Suprapubic skin (tissue), 4 donors: ENCODE results near the gene DLG3. TPM values are rescaled to one million over a fixed set of nuclear protein-coding genes. Genes with fewer than 3 reads are reported as not detected.

Experiments
- DNase-seq, 2 donors: peaks; one replicate each; pipeline ENCODE4 v3.0.0-alpha.2; 2019; ENCODE audit warnings: low spot score in 2 of 2
- H3K27ac ChIP-seq: fragments of 200-600 bp; sonication (generic); one replicate; pipeline ENCODE4 v1.5.1; 2019
- H3K27me3 ChIP-seq: fragments of 200-600 bp; sonication (generic); one replicate; pipeline ENCODE4 v1.5.1; 2019
- H3K36me3 ChIP-seq: fragments of 200-600 bp; sonication (generic); one replicate; pipeline ENCODE4 v1.5.1; 2019
- H3K4me1 ChIP-seq: fragments of 200-600 bp; sonication (generic); one replicate; pipeline ENCODE4 v1.5.1; 2019
- H3K4me3 ChIP-seq: fragments of 200-600 bp; sonication (generic); one replicate; pipeline ENCODE4 v1.5.1; 2019; ENCODE audit warnings: mild to moderate bottlenecking
- H3K9me3 ChIP-seq: fragments of 200-600 bp; sonication (generic); one replicate; pipeline ENCODE4 v1.5.1; 2019
- CTCF ChIP-seq, 2 donors: fragments of 200-600 bp in 1 of 2; fragments of 450-650 bp in 1 of 2; sonication (generic) in 1 of 2; IDR thresholded peaks; one replicate each; pipeline ENCODE4 v1.5.1; 2016 to 2019; ENCODE audit warnings: antibody characterized with exemption in 2 of 2, mild to moderate bottlenecking in 1 of 2, moderate library complexity in 1 of 2
- EP300 ChIP-seq: sonication (generic); formaldehyde crosslinking; IDR thresholded peaks from one replicate; pipeline ENCODE4 v1.6.1; 2017; ENCODE audit warnings: antibody characterized with exemption
- POLR2A ChIP-seq, 2 donors: fragments of 450-650 bp; IDR thresholded peaks; one replicate each; pipeline ENCODE4 v1.6.1; 2017; ENCODE audit warnings: antibody characterized with exemption in 2 of 2, mild to moderate bottlenecking in 2 of 2, moderate library complexity in 2 of 2
- POLR2AphosphoS5 ChIP-seq, 3 donors: sonication (generic); formaldehyde crosslinking; IDR thresholded peaks; one replicate each; pipeline ENCODE4 v1.6.1; 2017; ENCODE audit warnings: antibody characterized with exemption in 3 of 3
- WGBS: methylation state at CpG from one replicate; pipeline ENCODE4 v1.1.5; 2018; 5-methylcytosine and 5-hydroxymethylcytosine counted together
- total RNA-seq, 4 donors: library from RNA; depleted of rRNA; stranded (reverse); fragments of >200 nt; gene quantifications; one replicate each; pipeline ENCODE4 v1.1.0, GENCODE V29; 2016

DLG3 gene
- total RNA-seq, 4 donors from 2014 or later = 12.8 to 42.1 (median 26.7) TPM

GRCh38 chrX:70442224-70442623 is 2.4 kb upstream of the DLG3 start:
- WGBS = 63% methylated on average over 6 of the region's 6 CpGs
- H3K4me3 ChIP-seq = no peak overlapping the region
- no peak for DNase-seq
- H3K4me1 ChIP-seq = peaks cover 5% of the 10 kb centered on the region
- no peaks in the 10 kb centered on the region for H3K36me3 ChIP-seq
- TF ChIP-seq CTCF (IDR thresholded peaks at IDR 0.05) (no peak), POLR2AphosphoS5 (IDR thresholded peaks at IDR 0.05) (no peak), EP300 (no peak), POLR2A (IDR thresholded peaks at IDR 0.05) (no peak)
- H3K27me3 ChIP-seq = peaks cover 20% of the 10 kb centered on the region
- no peaks in the 10 kb centered on the region for H3K9me3 ChIP-seq
- no peak overlapping the region for H3K27ac ChIP-seq

DNA sequence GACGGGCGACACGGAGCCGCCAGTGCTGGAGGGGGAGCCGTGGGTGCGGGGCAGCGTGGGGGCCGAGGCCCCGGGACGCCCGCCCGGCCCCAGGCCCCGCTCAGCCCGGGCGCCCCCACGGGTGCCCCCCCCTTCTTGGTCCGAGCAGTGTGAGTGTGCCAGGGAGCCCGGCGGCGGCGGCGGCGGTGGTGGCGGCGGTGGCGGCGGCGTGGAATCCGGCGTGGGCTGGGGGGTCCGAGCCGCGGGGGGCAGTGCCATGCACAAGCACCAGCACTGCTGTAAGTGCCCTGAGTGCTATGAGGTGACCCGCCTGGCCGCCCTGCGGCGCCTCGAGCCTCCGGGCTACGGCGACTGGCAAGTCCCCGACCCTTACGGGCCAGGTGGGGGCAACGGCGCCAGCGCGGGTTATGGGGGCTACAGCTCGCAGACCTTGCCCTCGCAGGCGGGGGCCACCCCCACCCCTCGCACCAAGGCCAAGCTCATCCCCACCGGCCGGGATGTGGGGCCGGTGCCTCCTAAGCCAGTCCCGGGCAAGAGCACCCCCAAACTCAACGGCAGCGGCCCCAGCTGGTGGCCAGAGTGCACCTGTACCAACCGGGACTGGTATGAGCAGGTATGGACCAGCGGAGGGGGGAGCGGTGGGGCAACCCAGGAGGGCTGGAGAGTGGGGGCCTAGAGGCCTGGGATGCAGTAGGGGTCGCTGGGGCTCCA is 466 bp downstream of the DLG3 start:
- Histone ChIP-seq H3K9me3 (no peaks in the 10 kb centered on the region), H3K4me3 (peak overlapping the region; percentile 18), H3K27ac (no peak overlapping the region), H3K4me1 (peaks cover 5% of the 10 kb centered on the region), H3K27me3 (peaks cover 20% of the 10 kb centered on the region), H3K36me3 (no peaks in the 10 kb centered on the region)
- no peak for DNase-seq
- WGBS = 50% methylated on average over 7 of the region's 61 CpGs
- TF ChIP-seq EP300 = no peak
- TF ChIP-seq CTCF (IDR thresholded peaks at IDR 0.05) = no peak
- no peak for TF ChIP-seq POLR2A (IDR thresholded peaks at IDR 0.05)
- TF ChIP-seq POLR2AphosphoS5 (IDR thresholded peaks at IDR 0.05) = no peak

DNA sequence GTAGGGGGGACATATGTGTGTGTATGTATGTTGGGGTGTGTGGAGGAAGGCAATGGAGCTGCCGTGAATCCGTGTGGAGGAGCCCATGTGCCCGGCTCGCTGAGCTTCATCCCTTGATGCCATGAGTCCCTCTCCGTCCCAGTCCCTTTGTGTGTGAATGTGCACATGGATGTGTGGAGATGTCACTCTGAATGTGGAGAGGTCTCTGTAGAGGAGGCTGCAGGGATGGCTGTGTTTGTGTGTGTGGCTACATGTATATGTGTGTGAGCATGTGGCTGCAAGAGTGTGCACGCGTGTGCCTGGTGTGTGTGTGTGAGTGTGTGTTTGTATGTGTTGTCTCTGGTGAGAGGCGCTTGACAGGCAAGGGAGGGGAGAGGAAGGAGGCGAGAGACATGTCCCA is 1.3 kb downstream of the DLG3 start:
- no peak overlapping the region for H3K4me3 ChIP-seq
- no peaks in the 10 kb centered on the region for H3K9me3 ChIP-seq
- WGBS = 83% methylated on average over 5 of the region's 9 CpGs
- TF ChIP-seq CTCF (IDR thresholded peaks at IDR 0.05) (no peak), POLR2A (IDR thresholded peaks at IDR 0.05) (no peak), EP300 (no peak), POLR2AphosphoS5 (IDR thresholded peaks at IDR 0.05) (no peak)
- peaks cover 5% of the 10 kb centered on the region for H3K4me1 ChIP-seq
- peaks cover 20% of the 10 kb centered on the region for H3K27me3 ChIP-seq
- DNase-seq = no peak
- no peak overlapping the region for H3K27ac ChIP-seq
- no peaks in the 10 kb centered on the region for H3K36me3 ChIP-seq

GRCh38 chrX:70446380-70447350 is 2.0 kb downstream of the DLG3 start:
- DNase-seq = no peak
- Histone ChIP-seq H3K9me3 (no peaks in the 10 kb centered on the region), H3K36me3 (no peaks in the 10 kb centered on the region), H3K27me3 (peaks cover 20% of the 10 kb centered on the region), H3K27ac (no peak overlapping the region), H3K4me3 (no peak overlapping the region), H3K4me1 (peaks cover 5% of the 10 kb centered on the region)
- TF ChIP-seq EP300 (no peak), POLR2A (IDR thresholded peaks at IDR 0.05) (no peak), POLR2AphosphoS5 (IDR thresholded peaks at IDR 0.05) (no peak), CTCF (IDR thresholded peaks at IDR 0.05) (no peak)
- WGBS = 79% methylated on average over 14 of the region's 16 CpGs

DNA sequence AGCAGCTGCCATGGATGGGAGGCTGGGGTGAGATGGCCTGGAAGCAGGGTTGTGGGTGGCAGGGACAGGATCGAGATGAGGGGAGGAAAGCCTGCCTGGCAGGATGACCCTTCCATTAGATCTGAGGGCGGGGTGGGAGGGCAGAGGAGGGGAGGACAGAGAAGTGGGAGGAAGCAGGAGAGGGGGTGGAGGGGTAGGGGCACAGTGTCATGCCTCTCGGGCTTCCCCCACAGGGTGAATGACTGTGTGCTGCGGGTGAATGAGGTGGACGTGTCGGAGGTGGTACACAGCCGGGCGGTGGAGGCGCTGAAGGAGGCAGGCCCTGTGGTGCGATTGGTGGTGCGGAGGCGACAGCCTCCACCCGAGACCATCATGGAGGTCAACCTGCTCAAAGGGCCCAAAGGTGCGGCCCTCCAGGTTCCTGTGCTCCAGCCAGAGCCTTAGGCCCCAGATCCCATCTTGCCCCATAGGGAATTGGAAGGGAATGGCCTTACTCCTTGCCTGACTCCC is 4.9 kb downstream of the DLG3 start:
- Histone ChIP-seq H3K9me3 (no peaks in the 10 kb centered on the region), H3K27ac (no peak overlapping the region), H3K4me1 (peaks cover 12% of the 10 kb centered on the region), H3K4me3 (no peak overlapping the region), H3K27me3 (peaks cover 14% of the 10 kb centered on the region), H3K36me3 (no peaks in the 10 kb centered on the region)
- TF ChIP-seq POLR2A (IDR thresholded peaks at IDR 0.05) (no peak), EP300 (no peak), CTCF (IDR thresholded peaks at IDR 0.05) (no peak), POLR2AphosphoS5 (IDR thresholded peaks at IDR 0.05) (no peak)
- no peak for DNase-seq
- 89% methylated on average over 14 of the region's 14 CpGs for WGBS
